GM12874 (cell line): Measurements from ENCODE around the gene LIN52.

ENCODE experiments used
- CTCF ChIP-seq: IDR thresholded peaks from 2 replicates; pipeline ENCODE4 v1.5.1; 2011; ENCODE audit warnings: low read depth, mild to moderate bottlenecking, control low read depth, low read length, moderate library complexity; ENCODE audit not compliant: insufficient read depth

The LIN52 gene

GRCh38 chr14:74246542-74246941 is 161.8 kb downstream of the LIN52 start:
- TF ChIP-seq CTCF, result no peak

GRCh38 chr14:74248017-74248416 is 163.3 kb downstream of the LIN52 start:
- no peak for TF ChIP-seq CTCF

GRCh38 chr14:74249433-74250375 is 164.9 kb downstream of the LIN52 start:
- TF ChIP-seq CTCF, result no peak
